Smooth muscle cell (in vitro differentiated cells): ENCODE measurements around the gene MICAL3. TPM values are rescaled to one million over a fixed set of nuclear protein-coding genes. Genes with fewer than 3 reads are reported as not detected.

ENCODE experiments used
- DNase-seq: peaks from one replicate; lab custom pipeline; 2025; ENCODE audit not compliant: unreplicated experiment; lab: John Stamatoyannopoulos, UW
- H2AFZ ChIP-seq: fragments of 200-600 bp; sonication (generic); 2 replicates; pipeline ENCODE4 v1.6.0; 2016; ENCODE audit warnings: antibody characterized with exemption, low read depth, mild to moderate bottlenecking
- H3F3A ChIP-seq: fragments of 200-600 bp; sonication (generic); 2 replicates; pipeline ENCODE4 v1.6.0; 2017; ENCODE audit warnings: antibody characterized with exemption, low read depth
- H3K27ac ChIP-seq: fragments of 200-600 bp; sonication (generic); 2 replicates; pipeline ENCODE4 v1.5.1; 2016; ENCODE audit warnings: low read depth, mild to moderate bottlenecking
- H3K27me3 ChIP-seq: fragments of 200-600 bp; sonication (generic); 2 replicates; pipeline ENCODE4 v1.6.1; 2016; ENCODE audit warnings: low read depth, mild to moderate bottlenecking
- H3K36me3 ChIP-seq: fragments of 200-600 bp; sonication (generic); 2 replicates; pipeline ENCODE4 v1.5.1; 2016; ENCODE audit warnings: low read depth
- H3K4me1 ChIP-seq: fragments of 200-600 bp; sonication (generic); 2 replicates; pipeline ENCODE4 v1.5.1; 2016; ENCODE audit warnings: low read depth
- H3K4me2 ChIP-seq: fragments of 200-600 bp; sonication (generic); 2 replicates; pipeline ENCODE4 v1.6.0; 2016; ENCODE audit warnings: mild to moderate bottlenecking
- H3K4me3 ChIP-seq: fragments of 200-600 bp; sonication (generic); 2 replicates; pipeline ENCODE4 v1.5.1; 2016; ENCODE audit warnings: mild to moderate bottlenecking
- H3K79me2 ChIP-seq: fragments of 200-600 bp; sonication (generic); 2 replicates; pipeline ENCODE4 v1.6.0; 2016; ENCODE audit warnings: low read depth, mild to moderate bottlenecking
- H3K9ac ChIP-seq: fragments of 200-600 bp; sonication (generic); 2 replicates; pipeline ENCODE4 v1.6.0; 2016; ENCODE audit warnings: low read depth
- H3K9me3 ChIP-seq: fragments of 200-600 bp; sonication (generic); replicated peaks from 2 replicates; pipeline ENCODE4 v1.5.1; 2016; ENCODE audit warnings: low read depth
- H4K20me1 ChIP-seq: fragments of 200-600 bp; sonication (generic); 2 replicates; pipeline ENCODE4 v1.6.0; 2016; ENCODE audit warnings: low read depth
- CTCF ChIP-seq: fragments of 200-600 bp; sonication (generic); IDR thresholded peaks from 2 replicates; pipeline ENCODE4 v1.5.1; 2017; ENCODE audit warnings: borderline replicate concordance, mild to moderate bottlenecking, antibody characterized with exemption; ENCODE audit not compliant: insufficient read depth, poor library complexity, severe bottlenecking
- WGBS: methylation state at CpG from one replicate; pipeline ENCODE4 v1.1.7; 2016; ENCODE audit warnings: low lambda C conversion rate; 5-methylcytosine and 5-hydroxymethylcytosine counted together
- polyA plus RNA-seq: library from polyadenylated mRNA; unstranded; fragments of >200 nt; fragmentation: Nextera tagmentation; extraction: Ambion mirVana; gene quantifications from 2 replicates; pipeline ENCODE4 v1.2.1, GENCODE V29; 2016
- total RNA-seq: library from RNA; depleted of rRNA; stranded (reverse); fragments of >200 nt; gene quantifications from 2 replicates; pipeline ENCODE4 v1.2.3, GENCODE V29; 2014

Gene MICAL3
- total and polyA plus RNA-seq, 2 experiments from 2014 or later: 3.1 to 28.6 TPM

GRCh38 chr22:17892376-17892775 lies 132.0 kb downstream of the MICAL3 start:
- no peak overlapping the region for H3K4me3 ChIP-seq
- 95% methylated on average over 4 of the region's 4 CpGs for WGBS
- no peaks in the 10 kb centered on the region for H3K79me2 ChIP-seq
- H3K27me3 ChIP-seq: no peaks in the 10 kb centered on the region
- no peaks in the 10 kb centered on the region for H3F3A ChIP-seq
- H3K9ac ChIP-seq: no peak overlapping the region
- no peak for TF ChIP-seq CTCF
- no peaks in the 10 kb centered on the region for H3K4me1 ChIP-seq
- no peak for DNase-seq
- no peaks in the 10 kb centered on the region for H3K9me3 ChIP-seq
- H2AFZ ChIP-seq: no peak overlapping the region
- no peaks in the 10 kb centered on the region for H4K20me1 ChIP-seq
- no peak overlapping the region for H3K4me2 ChIP-seq
- H3K36me3 ChIP-seq: peaks cover 9% of the 10 kb centered on the region
- no peak overlapping the region for H3K27ac ChIP-seq

DNA sequence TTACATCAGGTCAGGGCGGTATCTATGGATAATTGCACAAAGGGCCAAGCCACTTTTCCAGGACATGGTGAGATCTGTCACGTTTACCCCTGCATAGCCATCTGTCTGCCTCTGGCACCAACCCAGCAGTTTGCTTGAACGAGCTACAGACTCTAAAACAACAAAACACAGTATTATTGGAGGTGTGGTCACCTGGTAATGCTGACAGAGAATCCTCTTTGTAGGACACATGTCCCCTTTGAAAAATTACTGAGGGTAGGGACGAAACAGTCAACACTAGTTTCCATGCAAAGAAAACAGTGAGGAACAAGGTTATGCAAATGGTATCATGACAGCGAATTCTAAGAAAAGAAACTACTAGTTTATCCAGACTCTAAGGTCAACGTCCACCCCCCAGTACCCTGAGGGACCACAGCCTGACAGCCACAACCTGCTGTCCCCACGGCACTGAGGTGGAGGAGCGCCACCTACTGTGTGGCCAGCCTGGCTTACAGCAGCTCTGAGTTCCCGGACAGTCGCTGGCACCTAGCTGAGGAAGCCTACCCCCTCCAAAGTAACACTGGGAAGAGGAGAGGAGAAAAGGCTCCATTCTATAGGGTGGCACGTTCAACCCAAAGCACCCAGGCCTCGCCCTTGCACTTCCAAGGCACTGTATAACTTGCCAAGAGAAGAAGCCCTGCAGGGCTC lies 132.7 kb downstream of the MICAL3 start:
- Histone ChIP-seq H2AFZ (no peak overlapping the region), H3K79me2 (no peaks in the 10 kb centered on the region), H3K27ac (no peak overlapping the region), H3K4me1 (no peaks in the 10 kb centered on the region), H3K9me3 (no peaks in the 10 kb centered on the region), H3K36me3 (peaks cover 9% of the 10 kb centered on the region), H4K20me1 (no peaks in the 10 kb centered on the region), H3K4me2 (no peak overlapping the region), H3K27me3 (no peaks in the 10 kb centered on the region), H3K4me3 (no peak overlapping the region), H3F3A (no peaks in the 10 kb centered on the region), H3K9ac (no peak overlapping the region)
- no peak for DNase-seq
- TF ChIP-seq CTCF: no peak
- 76% methylated on average over 12 of the region's 12 CpGs for WGBS

- H3K27ac ChIP-seq: no peak overlapping the region
- no peaks in the 10 kb centered on the region for H3K4me1 ChIP-seq
- H2AFZ ChIP-seq: no peak overlapping the region
- H3K9ac ChIP-seq: no peak overlapping the region
- no peak overlapping the region for H3K4me3 ChIP-seq
- H3K4me2 ChIP-seq: no peak overlapping the region
- no peaks in the 10 kb centered on the region for H3K9me3 ChIP-seq
- WGBS: 95% methylated on average over 3 of the region's 3 CpGs
- TF ChIP-seq CTCF: no peak
- no peaks in the 10 kb centered on the region for H4K20me1 ChIP-seq
- peaks cover 9% of the 10 kb centered on the region for H3K36me3 ChIP-seq
- no peak for DNase-seq
- no peaks in the 10 kb centered on the region for H3K27me3 ChIP-seq
- H3F3A ChIP-seq: no peaks in the 10 kb centered on the region
- H3K79me2 ChIP-seq: no peaks in the 10 kb centered on the region
These were observed 133.5 kb downstream of the MICAL3 start for GRCh38 chr22:17890892-17891291.

GRCh38 chr22:17890245-17890671 lies 134.1 kb downstream of the MICAL3 start:
- TF ChIP-seq CTCF: no peak
- Histone ChIP-seq H4K20me1 (no peaks in the 10 kb centered on the region), H3K27ac (no peak overlapping the region), H3K4me2 (no peak overlapping the region), H3K9ac (no peak overlapping the region), H2AFZ (no peak overlapping the region), H3K36me3 (peaks cover 9% of the 10 kb centered on the region), H3K4me1 (no peaks in the 10 kb centered on the region), H3K27me3 (no peaks in the 10 kb centered on the region), H3F3A (no peaks in the 10 kb centered on the region), H3K9me3 (no peaks in the 10 kb centered on the region), H3K79me2 (no peaks in the 10 kb centered on the region), H3K4me3 (no peak overlapping the region)
- 88% methylated on average over 4 of the region's 4 CpGs for WGBS
- no peak for DNase-seq
